GM19324 (cell line): ENCODE data around the gene DNAH7.
A peak's percentile ranks its signal among the peaks of the same experiment; 100 is the strongest.

Source experiments
- ATAC-seq: cut with Tn5 transposase; IDR thresholded peaks from one replicate; pipeline ENCODE4 v1.9.1; 2021; ENCODE audit warnings: mild to moderate bottlenecking, moderate library complexity; ENCODE audit not compliant: unreplicated experiment, low FRiP score

Gene DNAH7

GRCh38 chr2:195879153-195879552 lies 189.5 kb downstream of the DNAH7 start:
- ATAC-seq, result no peak

- no peak for ATAC-seq
These were observed 197.3 kb downstream of the DNAH7 start for GRCh38 chr2:195871326-195871725.

- ATAC-seq, result no peak
These were observed 204.3 kb downstream of the DNAH7 start for GRCh38 chr2:195864316-195864715.

- ATAC-seq, result no peak
These were observed 205.1 kb downstream of the DNAH7 start for GRCh38 chr2:195863564-195863963.

GRCh38 chr2:195863121-195863520 lies 205.5 kb downstream of the DNAH7 start:
- ATAC-seq, result no peak

GRCh38 chr2:195861821-195862220 lies 206.8 kb downstream of the DNAH7 start:
- ATAC-seq, result no peak

- no peak for ATAC-seq
These were observed 209.1 kb downstream of the DNAH7 start for GRCh38 chr2:195859513-195859912.

GRCh38 chr2:195857132-195857531 lies 211.5 kb downstream of the DNAH7 start:
- ATAC-seq, result no peak

GRCh38 chr2:195850764-195851163 lies 217.9 kb downstream of the DNAH7 start:
- no peak for ATAC-seq

- no peak for ATAC-seq
These were observed 220.3 kb downstream of the DNAH7 start for GRCh38 chr2:195848119-195848899.

- peak; percentile 56 for ATAC-seq
These were observed 225.7 kb downstream of the DNAH7 start for GRCh38 chr2:195842932-195843331.

- ATAC-seq, result no peak
These were observed 230.6 kb downstream of the DNAH7 start for GRCh38 chr2:195838002-195838401.

- ATAC-seq, result no peak
These were observed 232.6 kb downstream of the DNAH7 start for GRCh38 chr2:195836002-195836401.

GRCh38 chr2:195834836-195835235 lies 233.8 kb downstream of the DNAH7 start:
- ATAC-seq, result no peak

GRCh38 chr2:195830968-195831950 lies 237.4 kb downstream of the DNAH7 start:
- ATAC-seq, result no peak

GRCh38 chr2:195824478-195824877 lies 244.2 kb downstream of the DNAH7 start:
- ATAC-seq, result no peak

GRCh38 chr2:195823206-195823605 lies 245.4 kb downstream of the DNAH7 start:
- no peak for ATAC-seq

- ATAC-seq, result no peak
These were observed 247.1 kb downstream of the DNAH7 start for GRCh38 chr2:195821566-195821932.

GRCh38 chr2:195820867-195821565 lies 247.6 kb downstream of the DNAH7 start:
- no peak for ATAC-seq

GRCh38 chr2:195820373-195820772 lies 248.3 kb downstream of the DNAH7 start:
- no peak for ATAC-seq

GRCh38 chr2:195819276-195819675 lies 249.4 kb downstream of the DNAH7 start:
- no peak for ATAC-seq
